Measurements from ENCODE around the gene ITCH. TPM values are rescaled to one million over a fixed set of nuclear protein-coding genes. Genes with fewer than 3 reads are reported as not detected.

ITCH gene
- total and polyA plus RNA-seq, 4 donors, result 9.3 to 68.1 (median 30.4) TPM

DNA sequence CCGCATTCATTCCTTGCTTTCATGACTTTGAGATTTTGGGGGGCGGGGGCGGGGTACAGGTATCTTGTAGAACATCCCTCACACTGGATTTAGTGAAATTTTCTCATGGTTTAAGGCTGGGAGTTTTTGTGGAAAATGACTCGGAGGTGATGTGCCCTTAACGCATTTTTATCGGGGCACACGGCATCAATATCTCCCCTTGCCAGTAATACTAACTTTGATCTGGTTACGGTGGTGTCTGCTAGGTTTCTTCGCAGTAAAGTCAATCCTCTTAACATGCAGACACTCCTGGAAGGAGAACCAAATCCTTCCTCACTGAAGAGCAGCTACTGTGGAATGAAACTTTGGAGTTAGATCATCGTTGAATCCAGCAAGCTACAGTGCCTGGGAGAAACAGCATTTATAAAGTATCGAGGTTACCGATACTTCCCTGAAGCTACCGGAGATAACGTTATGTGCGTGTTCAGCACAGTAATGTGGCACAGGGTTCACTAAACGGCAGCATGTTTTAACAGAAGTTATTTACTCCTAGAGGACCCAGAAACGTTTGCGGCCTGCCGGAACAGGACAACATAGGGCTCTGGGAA is 151.9 kb downstream of the ITCH start:
- no peak overlapping the region for H3K4me3 ChIP-seq
- WGBS, 2 donors, result 21 to 22% methylated on average over 19 of the region's 19 CpGs
- DNase-seq (no peak), ATAC-seq (ENCODE audit: insufficient read depth, low FRiP score) (no peak)
- peaks cover 0 to 8% (median 4%) of the 10 kb centered on the region in 5 donors for H3K4me1 ChIP-seq (ENCODE audit: control insufficient read depth in 5 of 5, insufficient read depth in 5 of 5, low read length in 5 of 5)
- H3K27me3 ChIP-seq (ENCODE audit: control insufficient read depth in 3 of 3, insufficient read depth in 3 of 3, low read length in 2 of 3), result no peaks in the 10 kb centered on the region
- peaks cover 0 to 11% (median 2%) of the 10 kb centered on the region in 4 donors for H3K36me3 ChIP-seq (ENCODE audit: control insufficient read depth in 4 of 4, insufficient read depth in 4 of 4, low read length in 4 of 4)
- TF ChIP-seq, protein P1, sequence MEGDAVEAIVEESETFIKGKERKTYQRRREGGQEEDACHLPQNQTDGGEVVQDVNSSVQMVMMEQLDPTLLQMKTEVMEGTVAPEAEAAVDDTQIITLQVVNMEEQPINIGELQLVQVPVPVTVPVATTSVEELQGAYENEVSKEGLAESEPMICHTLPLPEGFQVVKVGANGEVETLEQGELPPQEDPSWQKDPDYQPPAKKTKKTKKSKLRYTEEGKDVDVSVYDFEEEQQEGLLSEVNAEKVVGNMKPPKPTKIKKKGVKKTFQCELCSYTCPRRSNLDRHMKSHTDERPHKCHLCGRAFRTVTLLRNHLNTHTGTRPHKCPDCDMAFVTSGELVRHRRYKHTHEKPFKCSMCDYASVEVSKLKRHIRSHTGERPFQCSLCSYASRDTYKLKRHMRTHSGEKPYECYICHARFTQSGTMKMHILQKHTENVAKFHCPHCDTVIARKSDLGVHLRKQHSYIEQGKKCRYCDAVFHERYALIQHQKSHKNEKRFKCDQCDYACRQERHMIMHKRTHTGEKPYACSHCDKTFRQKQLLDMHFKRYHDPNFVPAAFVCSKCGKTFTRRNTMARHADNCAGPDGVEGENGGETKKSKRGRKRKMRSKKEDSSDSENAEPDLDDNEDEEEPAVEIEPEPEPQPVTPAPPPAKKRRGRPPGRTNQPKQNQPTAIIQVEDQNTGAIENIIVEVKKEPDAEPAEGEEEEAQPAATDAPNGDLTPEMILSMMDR (IDR thresholded peaks at IDR 0.05; ENCODE audit: control extremely low read depth, extremely low read depth), result no peak
- H3K9ac ChIP-seq (ENCODE audit: insufficient read depth in 1 of 2, low read length in 2 of 2), result peak overlapping the region; percentile 81 to 96
- H3K9me3 ChIP-seq (ENCODE audit: control insufficient read depth in 4 of 4, insufficient read depth in 3 of 4, low read length in 3 of 4), result no peaks in the 10 kb centered on the region
- peak overlapping the region; percentile 59 to 98 for H3K27ac ChIP-seq (ENCODE audit: low read depth in 1 of 2, low read length in 1 of 2)

DNA sequence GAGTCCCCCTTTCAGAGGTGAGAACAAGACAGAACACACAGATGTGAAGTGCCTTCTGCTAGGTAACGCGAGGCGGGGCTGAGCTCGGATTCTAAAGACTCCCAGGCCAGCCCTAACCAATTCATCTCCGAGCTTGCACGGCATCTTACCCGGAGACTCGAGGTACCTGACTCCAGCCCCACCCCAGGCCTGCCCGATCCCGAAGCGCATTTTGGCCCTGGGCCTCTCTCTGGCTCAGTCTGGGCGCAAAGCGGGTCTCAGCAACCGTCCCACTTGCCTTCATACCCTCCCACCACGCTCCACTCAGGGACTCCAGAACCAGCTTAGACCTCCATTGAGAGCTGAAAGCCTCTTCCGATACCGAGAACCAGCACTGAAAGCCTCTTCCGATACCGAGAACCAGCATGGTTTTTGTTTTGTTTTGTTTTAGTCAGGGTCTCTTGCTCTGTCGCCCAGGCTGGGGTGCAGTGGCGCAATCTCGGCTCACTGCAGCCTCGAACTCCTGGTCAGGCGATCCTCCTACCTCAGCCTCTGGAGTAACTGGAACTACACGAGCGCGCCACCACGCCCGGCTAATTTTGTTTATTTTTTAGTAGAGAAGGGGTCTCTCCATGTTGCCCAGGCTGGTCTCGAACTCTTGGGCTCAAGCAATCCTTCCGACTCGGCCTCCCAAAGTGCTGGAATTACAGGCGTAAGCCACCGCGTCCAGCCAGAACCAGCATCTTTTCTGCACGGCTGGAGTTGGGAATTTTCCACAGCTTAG is 152.6 kb downstream of the ITCH start:
- no peaks in the 10 kb centered on the region for H3K27me3 ChIP-seq (ENCODE audit: control insufficient read depth in 3 of 3, insufficient read depth in 3 of 3, low read length in 2 of 3)
- peaks cover 0 to 8% (median 4%) of the 10 kb centered on the region in 5 donors for H3K4me1 ChIP-seq (ENCODE audit: control insufficient read depth in 5 of 5, insufficient read depth in 5 of 5, low read length in 5 of 5)
- peak overlapping the region; percentile 81 to 96 for H3K9ac ChIP-seq (ENCODE audit: insufficient read depth in 1 of 2, low read length in 2 of 2)
- WGBS, 2 donors, result 1 to 2% methylated on average over 36 of the region's 36 CpGs
- H3K27ac ChIP-seq (ENCODE audit: low read depth in 1 of 2, low read length in 1 of 2), result peak overlapping the region; percentile 92 to 98
- TF ChIP-seq, protein P1 (IDR thresholded peaks at IDR 0.05; ENCODE audit: control extremely low read depth, extremely low read depth), result no peak
- H3K9me3 ChIP-seq (ENCODE audit: control insufficient read depth in 4 of 4, insufficient read depth in 3 of 4, low read length in 3 of 4), result no peaks in the 10 kb centered on the region
- H3K4me3 ChIP-seq, result peak overlapping the region; percentile 89
- peak; percentile 63 to 73 (median 66) for DNase-seq
- peaks cover 0 to 9% (median 2%) of the 10 kb centered on the region in 4 donors for H3K36me3 ChIP-seq (ENCODE audit: control insufficient read depth in 4 of 4, insufficient read depth in 4 of 4, low read length in 4 of 4)
- peak; percentile 63 for ATAC-seq (ENCODE audit: insufficient read depth, low FRiP score)

DNA sequence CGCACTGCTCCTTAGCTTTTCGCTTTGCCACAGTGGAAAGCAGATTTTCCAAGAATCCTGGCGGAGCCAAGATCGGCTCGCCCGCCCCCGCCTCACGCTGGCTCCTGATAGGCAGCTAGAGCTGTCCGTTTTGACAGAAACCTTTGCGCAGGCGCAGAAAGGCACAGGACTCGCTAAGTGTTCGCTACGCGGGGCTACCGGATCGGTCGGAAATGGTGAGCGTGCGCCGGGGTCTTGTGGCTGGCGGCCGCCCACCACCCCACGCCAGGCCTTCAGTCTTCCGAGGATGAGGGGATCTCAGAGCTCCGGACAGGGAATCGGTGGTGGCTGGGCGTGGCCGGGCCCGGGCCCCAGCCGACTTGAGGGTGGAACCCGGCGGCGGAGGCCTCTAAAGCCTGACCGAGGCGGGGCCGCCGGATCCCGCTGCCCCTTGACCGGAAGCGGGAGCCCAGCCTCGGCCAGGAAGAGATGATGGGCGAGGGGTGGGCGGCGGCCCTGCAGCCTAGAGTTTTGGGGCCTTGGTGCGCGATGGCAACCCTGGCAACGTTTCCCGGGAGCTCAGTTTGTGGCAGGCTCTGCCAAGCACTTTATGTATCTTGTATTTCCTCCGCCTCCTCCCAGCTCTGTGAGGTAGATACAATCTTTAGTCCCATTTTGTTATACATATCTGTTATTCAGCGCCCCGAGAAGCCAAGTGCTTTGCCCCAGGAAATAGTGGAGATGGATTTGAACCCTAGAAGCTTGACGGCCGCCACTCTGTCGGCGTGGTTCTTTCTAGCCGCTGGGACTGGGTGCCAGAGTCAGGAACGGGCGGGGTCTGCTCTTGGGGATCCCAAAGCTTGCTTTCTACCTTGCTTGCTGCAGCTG is 153.4 kb downstream of the ITCH start, which contains the start of gene DYNLRB1:
Gene DYNLRB1 (plus strand): TSS at position 176 of the 867 bp plus-strand sequence. CDS start 37 bp downstream, at position 213.
- peak within 1 kb of the TSS; percentile 92 to 98 for H3K27ac ChIP-seq (ENCODE audit: low read depth in 1 of 2, low read length in 1 of 2)
- ATAC-seq (ENCODE audit: insufficient read depth, low FRiP score) (peak; percentile 94), DNase-seq (peak; percentile 97 to 99 (median 99))
- H3K27me3 ChIP-seq (ENCODE audit: control insufficient read depth in 3 of 3, insufficient read depth in 3 of 3, low read length in 2 of 3), result no peaks in the 10 kb centered on the region
- H3K9me3 ChIP-seq (ENCODE audit: control insufficient read depth in 4 of 4, insufficient read depth in 3 of 4, low read length in 3 of 4), result no peaks in the 10 kb centered on the region
- H3K36me3 ChIP-seq (ENCODE audit: control insufficient read depth in 4 of 4, insufficient read depth in 4 of 4, low read length in 4 of 4), result peaks cover 0 to 7% (median 0%) of the 10 kb centered on the region in 4 donors
- peak within 1 kb of the TSS; percentile 89 for H3K4me3 ChIP-seq
- TF ChIP-seq, protein P1 (IDR thresholded peaks at IDR 0.05; ENCODE audit: control extremely low read depth, extremely low read depth), result no peak
- peak within 1 kb of the TSS; percentile 81 to 96 for H3K9ac ChIP-seq (ENCODE audit: insufficient read depth in 1 of 2, low read length in 2 of 2)
- H3K4me1 ChIP-seq (ENCODE audit: control insufficient read depth in 5 of 5, insufficient read depth in 5 of 5, low read length in 5 of 5), result peaks cover 0 to 8% (median 4%) of the 10 kb centered on the region in 5 donors
- WGBS, 2 donors, result 0% methylated on average over 58 to 59 of the region's 59 CpGs
